DMS 273 (cell line): ENCODE data around the gene KRT78.
"Not testable (repeated sequence)": the region's sequence is repeated elsewhere in the genome, so short reads cannot be mapped to it uniquely, and the experiment has no call there.

ENCODE experiments used
- DNase-seq: peaks from one replicate; lab custom pipeline; 2025; ENCODE audit not compliant: unreplicated experiment; lab: John Stamatoyannopoulos, UW

The KRT78 gene

DNA sequence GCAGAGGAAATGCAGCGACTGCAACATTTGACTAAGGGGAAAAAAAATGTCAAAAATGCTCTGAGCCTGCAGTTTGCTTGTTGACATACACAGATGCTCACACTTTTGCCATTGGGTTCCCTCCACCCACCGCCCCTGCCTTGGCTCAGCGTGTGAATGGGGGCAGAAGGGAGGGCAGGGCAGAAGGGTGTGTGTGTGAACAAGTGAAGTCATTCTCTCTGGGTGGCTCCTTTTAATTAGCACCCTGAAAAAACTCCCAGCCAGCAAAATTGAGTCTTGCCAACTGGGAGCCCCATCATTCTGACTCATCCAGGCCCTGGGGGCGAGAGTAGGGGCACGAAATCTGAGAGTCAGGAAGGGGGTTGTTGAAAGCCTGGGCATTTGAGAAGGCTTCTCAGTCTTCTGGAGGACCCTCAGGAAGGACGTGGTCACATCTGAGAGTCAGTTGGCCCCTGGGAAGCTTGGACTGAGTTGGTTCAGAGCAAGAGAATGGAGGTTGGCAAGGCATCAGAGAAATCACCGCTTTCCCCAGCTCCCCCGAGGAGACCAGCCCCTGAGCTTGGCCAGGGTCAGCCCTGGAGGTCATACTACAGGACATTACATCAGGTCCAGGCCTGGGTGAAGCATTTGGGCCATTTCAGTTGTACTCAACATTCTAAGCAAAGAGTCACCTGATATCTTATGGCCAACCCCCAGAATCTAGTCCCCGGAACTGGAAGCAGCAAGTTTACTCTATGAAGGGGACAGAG lies 22.7 kb upstream of the KRT78 start:
- peak; percentile 31 for DNase-seq

DNA sequence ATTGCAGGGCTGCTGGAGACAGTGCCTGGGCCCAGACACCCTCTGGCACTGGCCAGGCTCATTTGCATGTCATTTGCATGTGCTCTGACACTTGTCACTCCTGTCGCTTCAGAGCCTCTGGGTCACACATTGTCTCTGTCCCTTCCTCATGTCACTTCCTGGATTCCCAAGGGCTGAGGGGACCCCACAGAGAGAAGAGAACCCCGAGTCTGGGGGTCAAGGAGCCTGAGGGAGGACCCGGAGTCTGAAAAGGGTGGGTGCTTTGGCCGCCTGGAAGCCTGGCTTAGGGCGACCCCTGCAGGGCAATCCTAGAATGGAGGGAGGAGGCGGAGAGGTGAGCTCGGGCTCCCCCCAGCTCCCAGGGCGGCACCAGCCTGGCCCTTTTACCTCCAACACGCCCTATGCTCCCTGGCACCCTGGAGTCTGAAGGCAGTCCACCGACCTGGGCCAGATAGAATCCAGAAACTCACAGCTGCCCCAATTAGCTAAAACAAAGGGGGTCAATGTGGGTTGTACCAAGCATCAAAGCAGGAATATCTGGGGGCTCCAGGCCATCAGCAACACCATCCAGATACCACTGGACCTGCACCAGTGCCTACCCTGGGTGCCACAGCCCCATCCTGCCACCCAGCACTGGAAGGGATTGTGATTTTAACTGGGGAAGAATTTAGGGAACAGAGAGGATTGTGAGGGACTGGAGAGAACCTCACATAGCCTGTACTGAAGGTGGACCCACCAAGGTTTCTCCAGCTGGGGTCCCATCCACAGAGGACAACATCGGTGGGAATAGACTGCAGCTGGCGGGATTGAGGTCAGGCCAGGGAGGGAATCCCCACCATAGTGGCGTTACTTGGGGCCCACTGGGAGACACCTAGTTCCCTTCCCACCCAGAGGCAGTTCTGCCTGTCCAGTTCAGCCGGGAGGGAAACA lies 21.8 kb upstream of the KRT78 start:
- peak; percentile 74 for DNase-seq

DNA sequence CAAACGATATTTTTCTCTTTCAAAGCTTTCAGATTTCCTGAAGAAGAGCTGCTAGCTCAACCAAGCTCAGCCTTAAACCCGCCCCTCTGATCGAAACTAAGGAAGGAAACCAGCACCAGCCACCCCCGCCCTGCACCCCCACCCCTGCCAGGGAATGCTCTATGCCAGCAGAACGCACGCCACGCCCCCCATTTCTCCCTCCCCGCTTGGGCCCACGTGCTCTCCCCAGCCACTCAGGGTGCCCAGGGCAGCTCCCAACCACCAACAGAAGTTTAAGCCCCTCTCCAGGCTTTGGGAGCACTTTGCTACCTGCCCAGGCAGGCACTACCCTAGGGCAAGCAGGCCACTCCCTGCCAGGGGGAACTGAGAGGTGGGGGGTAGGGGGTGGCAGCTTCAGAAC lies 18.8 kb upstream of the KRT78 start:
- DNase-seq = no peak

DNA sequence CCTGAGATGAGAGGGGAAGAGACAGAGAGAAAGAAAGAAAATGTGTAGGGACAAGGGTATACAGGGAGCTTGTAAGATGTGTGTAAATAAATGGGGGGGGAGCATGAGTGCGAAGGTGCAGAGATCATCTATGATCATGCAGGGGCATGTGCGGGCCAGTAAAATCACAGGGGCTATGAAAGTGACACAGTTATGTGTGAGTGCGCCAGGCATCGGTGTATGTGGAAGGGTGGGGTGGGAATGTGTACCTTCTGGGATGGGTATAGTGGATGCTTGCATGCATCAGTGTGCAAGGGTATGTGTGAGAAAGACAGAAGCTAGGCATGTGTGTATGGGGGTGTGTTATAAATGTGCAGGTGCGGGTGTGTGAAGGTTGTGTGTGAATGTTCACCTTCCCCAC lies 18.4 kb upstream of the KRT78 start:
- DNase-seq = no peak

DNA sequence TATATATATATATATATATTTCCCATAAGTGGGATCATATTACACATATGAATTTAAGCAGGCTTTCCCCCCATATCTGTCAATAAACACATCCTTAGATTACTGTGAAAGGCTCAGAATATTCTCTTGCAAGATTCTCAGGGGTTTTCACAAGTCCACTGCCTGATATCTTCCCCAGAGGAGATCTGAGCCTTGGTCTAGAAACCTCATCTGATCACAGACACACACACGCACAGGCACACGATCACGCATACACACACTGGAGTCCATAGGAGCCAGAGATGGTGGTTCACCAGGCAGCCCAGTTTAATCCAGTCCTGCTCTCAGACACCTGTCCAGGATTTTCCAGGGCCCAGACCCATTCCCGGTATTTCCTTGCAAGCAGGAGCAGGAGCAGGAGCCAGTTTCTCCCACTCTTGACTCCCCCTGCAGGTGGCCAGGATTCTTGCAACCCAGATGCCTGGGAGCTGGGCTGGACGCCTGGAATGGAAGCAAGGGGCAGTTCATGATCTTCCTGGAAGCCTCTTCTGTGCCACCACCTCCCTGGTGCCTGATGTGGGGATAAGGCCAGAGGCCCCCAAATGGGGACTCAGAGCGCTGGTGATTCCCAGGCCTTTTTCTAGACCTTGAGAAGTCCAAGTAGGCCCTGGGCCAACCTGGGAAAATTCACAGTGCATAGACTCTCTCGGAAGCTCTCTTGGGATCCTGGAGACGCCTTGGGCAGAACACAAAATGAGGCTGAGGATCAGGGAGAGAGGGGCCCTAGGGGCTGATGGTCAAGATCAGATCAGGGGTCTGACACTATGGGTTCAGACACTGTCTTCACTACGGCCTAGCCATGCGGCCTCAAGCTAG lies 16.5 kb upstream of the KRT78 start:
- peak; percentile 82 for DNase-seq

DNA sequence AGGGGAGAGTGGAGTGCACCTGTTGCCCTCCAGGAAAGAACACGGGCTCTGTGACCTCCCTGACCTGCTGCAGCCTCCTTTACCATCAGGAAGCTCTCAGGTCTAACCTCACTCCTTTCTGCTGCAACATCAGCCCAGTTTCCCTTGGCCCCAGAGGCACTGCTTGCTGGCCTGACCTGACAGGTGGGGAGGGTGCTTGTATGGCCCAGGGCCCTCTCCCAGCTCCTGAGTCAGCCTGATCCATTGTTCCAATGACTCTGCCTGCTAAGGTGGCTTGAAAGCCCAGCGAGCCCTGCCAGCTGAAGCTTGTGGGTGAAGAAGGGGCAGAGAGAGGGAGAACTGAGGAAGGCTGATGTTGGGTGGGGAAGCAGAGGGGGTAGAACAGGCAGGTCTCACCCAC lies 13.2 kb upstream of the KRT78 start:
- no peak for DNase-seq

DNA sequence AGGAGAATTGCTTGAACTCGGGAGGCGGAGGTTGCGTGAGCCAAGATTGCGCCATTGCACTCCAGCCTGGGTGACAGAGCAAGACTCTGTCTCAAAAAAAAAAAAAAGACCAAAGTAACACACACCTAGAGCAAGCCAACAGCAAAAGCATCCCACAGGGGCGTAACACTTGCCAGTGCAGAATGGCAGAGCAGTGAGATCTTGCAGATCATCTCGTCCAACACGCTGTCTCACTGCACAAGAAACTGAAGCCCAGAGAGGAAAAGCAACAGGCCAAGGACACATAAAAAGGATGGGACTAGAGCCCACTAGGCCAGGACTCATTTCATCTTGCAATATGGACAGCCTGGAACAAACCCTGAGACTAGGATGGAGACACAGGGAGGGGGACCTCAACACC lies 12.7 kb upstream of the KRT78 start:
- no peak for DNase-seq

DNA sequence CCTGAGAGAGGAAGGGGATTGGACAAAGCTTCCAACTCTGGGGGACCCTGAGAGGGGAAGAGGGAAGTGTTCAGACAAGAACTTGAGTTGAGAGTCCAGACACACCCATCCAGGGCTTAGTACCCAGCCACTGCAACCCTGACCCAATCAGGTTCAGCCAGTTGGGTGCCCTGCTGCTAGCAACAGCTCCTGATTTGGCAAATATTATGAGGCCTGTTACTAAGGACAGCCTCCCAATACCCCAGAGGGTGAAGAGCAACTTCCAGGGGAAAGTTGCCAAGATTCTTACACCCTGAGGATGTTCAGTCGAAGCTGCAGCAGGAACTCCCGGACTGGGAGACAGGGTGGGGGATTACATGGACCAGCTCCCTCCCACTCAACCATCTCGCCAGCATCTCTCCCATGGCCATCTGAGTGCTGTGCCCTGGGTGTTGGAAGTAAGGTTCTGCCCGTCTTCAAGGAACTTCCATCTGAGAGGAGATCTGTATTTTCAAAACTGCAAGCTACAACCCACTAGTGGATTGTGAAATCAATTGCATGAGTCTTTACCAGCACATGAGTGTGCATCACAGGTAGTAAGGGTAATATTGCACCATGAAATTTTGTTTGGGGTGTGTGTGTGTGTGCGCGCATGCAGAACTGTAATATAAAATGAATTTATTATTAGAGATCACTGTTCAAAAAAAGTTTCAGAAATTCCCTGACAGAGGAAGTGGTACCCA lies 11.5 kb upstream of the KRT78 start:
- DNase-seq = peak; percentile 40

DNA sequence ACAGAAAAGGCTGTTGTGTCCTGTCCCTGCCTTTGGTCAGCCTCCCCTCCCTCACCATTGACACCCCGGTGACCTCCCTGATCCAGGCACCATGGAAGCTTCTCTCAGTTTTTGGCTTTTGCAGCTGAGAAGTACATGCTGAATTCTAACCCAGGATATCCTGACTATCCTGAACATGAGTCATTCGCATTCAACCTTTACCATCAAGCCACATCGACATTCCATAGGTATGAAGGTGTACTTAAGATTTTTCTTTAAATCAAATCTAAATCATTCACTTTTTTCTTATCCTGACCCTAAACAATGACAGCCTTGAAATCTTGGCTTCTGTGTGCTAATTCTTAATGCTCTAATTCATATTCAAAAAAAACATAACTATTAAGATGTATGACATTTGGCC lies 8.7 kb upstream of the KRT78 start:
- no peak for DNase-seq

DNA sequence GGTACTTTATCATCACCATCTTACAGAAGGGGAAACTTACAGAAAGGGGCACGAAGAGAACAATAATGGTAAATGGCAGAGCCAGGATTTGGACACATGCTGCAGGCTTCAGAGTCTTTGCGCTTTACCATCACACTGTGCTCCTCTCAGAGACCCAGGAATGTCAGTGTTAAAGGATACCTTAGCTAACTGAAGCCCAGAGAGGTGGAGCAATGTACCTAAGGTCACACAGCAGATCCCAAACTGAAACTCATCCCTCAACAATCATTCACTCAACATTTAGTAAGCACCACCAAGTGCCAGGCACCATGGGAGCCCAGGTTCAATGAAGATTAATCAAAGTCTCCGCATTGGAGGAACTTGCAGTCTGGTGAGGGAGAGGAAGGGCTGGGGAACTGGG lies 8.0 kb upstream of the KRT78 start:
- DNase-seq = no peak

DNA sequence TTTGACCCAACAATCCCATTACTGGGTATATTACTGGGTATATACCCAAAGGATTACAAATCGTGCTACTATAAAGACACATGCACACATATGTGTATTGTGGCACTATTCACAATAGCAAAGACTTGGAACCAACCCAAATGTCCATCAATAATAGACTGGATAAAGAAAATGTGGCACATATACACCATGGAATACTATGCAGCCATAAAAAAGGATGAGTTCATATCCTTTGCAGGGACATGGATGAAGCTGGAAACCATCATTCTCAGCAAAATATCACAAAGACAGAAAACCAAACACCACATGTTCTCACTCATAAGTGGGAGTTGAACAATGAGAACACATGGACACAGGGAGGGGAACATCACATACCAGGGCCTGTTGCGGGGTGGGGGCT lies 7.3 kb upstream of the KRT78 start:
- not testable (repeated sequence) for DNase-seq

DNA sequence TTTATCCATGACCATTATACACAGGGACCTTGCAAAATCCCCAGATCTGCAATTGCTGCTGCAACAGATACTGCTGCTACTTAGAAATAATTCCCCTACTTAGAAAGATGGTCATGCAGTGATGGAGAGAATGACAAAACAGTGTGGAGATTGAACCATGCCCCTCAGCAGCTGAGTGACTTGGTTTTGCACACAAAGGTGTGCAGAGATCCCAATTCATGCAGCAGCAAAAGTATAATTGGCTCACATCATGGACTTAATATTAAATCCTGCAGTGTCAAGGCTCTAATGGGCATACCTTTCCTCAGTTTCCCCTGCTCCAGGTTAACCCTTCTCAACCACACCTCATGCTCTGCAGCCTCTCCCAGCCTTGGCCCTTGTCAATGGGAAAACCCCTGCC lies 3.0 kb upstream of the KRT78 start:
- DNase-seq = no peak

DNA sequence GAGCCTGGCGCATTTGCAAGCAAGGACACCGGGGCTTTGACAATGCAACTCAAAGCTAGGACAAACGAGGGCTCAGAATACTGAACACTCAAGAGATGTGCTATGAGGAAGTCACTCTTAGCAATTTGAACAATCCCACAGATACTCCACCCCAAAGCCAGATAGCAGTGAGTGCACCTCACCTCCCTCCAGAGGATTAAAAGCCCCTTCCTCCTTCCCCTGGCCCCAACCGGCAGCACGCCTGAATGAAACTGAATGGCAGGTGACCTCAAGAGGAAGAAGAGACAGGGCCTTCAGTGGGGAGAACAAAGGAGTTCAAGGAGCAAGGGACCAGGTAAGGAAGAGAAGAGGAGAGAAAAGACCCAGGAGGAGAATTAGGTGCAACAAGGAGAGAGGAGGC lies 1.9 kb upstream of the KRT78 start:
- DNase-seq = no peak

DNA sequence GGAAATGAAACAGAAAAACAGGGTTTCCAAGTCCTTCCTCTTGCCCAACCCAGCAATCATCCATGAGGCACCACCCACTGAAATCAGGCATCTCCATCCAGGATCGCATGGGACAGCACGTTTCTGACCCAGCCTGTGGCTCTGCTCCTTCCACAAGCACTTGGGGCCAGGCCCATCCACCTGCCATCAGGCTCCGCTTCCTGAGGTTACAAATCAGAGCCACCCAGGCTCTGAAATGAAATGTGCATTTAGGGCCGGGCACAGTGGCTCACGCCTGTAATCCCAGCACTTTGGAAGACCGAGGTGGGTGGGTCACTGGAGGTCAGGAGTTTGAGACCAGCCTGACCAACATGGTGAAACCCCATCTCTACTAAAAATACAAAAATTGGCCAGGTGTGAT lies 717 bp upstream of the KRT78 start:
- DNase-seq = no peak

DNA sequence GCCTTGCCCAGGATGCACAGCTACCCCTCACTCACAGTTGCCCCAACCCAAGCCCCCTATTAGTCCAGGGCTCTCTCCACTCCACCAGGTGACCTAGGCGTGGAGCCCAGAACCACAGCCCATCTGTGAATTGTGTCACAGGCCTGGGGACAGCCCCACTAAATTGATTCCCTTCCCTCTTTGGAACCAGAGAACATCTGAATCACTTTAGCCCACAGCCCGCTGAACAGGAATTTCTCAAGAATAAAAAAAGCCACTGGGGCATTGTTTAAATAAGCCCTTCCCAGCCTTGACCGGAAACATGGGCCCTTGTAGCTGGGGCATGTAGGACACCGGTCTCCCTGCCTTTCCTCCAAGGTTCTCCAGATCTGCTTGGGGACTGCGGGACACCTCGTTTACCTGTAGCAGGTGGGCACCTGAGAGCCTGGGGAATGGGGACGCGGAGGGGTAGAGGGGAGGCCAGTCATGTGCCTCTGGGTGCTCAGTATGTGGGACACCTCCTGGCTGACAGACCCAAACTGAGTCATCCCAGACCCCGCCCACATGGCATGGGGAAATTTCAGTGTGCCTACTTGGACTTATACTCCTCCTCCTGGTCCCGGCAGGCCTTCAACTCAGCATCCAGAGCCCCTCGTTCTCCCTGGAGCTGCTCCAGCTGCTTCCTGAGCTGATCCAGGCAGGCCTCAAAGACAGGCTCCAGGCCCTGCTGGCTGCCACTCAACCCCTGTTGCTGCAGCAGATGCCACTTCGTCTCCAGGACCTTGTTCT lies 1.3 kb downstream of the KRT78 start:
- DNase-seq = no peak

DNA sequence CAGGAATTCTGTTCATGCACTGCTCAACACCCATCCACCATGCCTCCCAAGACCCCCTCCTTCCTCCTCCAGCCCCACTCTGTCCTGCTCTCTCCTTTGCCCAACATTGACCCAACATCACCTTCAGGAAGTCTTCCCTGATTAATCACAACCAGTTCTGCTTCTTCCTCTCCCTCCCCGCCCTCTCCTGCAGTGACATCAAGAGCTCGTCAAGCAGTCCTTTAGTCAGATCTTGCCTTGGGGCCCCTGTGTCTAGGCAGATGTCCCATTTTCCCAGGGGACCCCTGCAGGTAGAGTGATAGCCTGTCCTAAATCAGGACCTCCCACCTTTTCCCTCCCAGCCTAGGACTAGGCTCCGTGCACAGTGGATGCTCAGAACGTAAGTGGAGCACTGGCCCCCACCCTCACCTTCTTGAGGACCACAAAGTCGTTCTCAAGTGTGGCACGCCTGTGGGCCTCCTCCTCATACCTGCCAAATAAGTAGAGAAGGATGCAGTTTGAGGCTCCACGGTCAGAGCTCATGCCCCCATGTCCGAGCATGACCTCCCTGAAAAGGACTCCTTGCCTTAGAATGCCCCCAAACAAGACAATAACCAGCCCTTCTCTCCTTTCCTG lies 2.3 kb downstream of the KRT78 start:
- no peak for DNase-seq

DNA sequence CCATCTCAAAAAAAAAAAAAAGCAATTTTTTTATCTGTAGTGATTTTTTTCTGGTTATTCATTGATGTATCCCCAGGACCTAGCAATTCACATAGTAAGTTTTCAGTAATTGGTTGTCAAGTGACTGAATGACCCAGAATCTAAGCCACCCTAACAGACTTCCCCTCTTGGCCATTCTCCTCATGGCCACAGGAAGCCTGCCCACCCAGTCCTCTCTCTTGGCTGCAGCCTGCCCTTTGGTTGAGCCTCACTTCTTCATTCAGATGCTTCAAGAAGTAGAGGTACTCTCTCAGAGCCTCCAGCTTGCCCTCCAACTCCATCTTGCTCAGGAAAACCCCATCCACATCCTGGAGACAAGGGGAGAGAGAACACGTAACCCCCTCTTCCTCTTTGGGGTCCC lies 2.8 kb downstream of the KRT78 start:
- no peak for DNase-seq

DNA sequence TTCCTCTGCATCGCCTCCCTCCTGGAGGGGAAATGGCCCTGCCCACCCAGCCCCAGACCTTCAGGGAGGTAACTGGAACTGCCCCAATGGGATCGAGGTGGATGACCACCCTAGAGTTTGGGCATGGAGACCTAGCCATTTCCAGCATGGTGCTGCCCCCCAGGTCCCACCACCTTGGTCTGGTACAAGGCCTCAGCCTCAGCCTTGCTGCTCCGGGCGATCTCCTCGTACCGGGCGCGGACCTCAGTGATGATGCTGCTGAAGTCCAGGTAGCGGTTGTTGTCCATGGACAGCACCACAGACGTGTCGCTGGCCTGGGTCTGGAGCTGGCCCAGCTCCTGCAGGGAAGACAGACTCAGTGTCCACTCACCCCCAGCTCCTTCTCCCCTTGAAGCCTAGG lies 4.4 kb downstream of the KRT78 start:
- DNase-seq = no peak

DNA sequence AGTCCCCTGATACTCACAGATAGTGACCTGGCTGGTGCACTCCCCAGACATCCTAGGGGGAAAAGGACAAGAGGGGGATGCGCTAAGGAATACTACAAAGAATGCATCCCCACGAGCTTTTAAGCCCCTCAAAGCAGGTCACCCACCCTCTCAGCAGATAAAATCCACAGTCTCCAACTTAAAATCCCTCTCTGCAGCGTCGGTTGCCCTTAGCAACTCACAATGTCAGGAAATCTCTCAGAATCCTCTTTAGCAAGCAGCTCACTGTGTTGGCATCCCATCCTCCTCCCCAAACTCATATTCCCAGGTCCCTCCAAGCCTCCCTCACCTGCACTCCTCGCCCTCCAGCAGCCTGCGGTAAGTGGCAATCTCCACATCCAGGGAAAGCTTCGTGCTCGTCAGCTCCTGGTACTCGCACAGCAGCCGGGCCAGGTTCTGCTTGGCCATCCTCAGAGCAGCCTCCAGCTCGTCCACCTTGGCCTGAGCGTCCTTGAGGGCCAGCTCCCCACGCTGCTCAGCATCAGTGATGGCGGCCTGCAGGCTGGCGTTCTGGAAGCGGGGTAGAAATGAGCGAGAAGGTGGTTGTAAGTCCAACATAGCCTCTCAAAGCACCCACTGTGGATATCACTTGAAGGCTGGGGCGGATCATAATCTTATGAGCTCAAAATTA lies 9.2 kb downstream of the KRT78 start:
- no peak for DNase-seq
